PC-3 (cell line): Measurements from ENCODE around the gene CABLES1.

Experiments used
- EZH2phosphoT487 ChIP-seq: fragments of 300-600 bp; sonication (generic); IDR thresholded peaks from 2 replicates; pipeline ENCODE4 v1.6.1; 2018; ENCODE audit warnings: mild to moderate bottlenecking, antibody characterized with exemption, low read length, borderline replicate concordance
- TF ChIP-seq, protein P1 (sequence below): fragments of 300-600 bp; sonication (generic); conservative IDR thresholded peaks from 2 replicates; pipeline ENCODE4 v1.5.1; 2017; ENCODE audit warnings: antibody characterized with exemption, low read depth, mild to moderate bottlenecking, low read length

DNA sequence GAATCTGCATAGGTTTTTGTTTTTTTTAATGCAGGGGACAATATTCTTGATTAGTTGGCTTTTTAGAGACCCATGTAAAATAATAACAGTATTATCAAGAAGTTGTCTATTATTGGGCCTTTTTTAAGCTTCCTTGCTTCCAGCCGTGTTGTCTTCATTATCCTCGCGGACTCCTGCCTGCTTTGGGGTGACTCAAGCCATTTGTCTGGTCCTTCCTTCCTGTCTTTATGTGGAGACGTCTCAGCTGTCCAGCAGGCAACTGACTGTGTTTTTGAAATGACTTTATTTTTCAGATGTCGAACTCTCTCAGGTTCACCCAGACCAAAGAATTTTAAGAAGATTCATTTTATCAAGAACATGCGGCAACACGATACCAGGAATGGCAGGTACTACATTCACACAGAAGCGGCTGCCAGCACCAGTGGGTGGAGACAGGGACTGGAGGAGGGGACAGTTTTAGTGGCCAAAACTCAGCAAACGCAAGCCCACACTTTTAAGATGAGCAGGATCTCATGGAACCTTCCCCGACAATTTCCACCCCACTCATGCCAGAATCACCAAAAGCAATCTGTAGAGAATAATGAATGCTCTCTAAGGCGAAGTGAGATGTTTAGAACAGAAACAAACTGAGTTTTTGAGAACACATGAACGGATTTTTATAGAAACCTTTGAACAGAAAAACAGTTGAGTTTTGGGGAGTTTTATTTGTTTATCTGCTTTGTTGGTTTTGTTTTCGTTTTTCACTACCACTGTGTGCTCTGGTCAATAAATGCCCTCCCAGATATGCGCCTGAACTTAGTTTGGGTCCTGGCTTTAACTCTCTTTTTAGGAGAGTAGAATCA, 59.1 kb downstream of the CABLES1 start:
- TF ChIP-seq, protein P1, sequence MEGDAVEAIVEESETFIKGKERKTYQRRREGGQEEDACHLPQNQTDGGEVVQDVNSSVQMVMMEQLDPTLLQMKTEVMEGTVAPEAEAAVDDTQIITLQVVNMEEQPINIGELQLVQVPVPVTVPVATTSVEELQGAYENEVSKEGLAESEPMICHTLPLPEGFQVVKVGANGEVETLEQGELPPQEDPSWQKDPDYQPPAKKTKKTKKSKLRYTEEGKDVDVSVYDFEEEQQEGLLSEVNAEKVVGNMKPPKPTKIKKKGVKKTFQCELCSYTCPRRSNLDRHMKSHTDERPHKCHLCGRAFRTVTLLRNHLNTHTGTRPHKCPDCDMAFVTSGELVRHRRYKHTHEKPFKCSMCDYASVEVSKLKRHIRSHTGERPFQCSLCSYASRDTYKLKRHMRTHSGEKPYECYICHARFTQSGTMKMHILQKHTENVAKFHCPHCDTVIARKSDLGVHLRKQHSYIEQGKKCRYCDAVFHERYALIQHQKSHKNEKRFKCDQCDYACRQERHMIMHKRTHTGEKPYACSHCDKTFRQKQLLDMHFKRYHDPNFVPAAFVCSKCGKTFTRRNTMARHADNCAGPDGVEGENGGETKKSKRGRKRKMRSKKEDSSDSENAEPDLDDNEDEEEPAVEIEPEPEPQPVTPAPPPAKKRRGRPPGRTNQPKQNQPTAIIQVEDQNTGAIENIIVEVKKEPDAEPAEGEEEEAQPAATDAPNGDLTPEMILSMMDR: no peak
- no peak for TF ChIP-seq EZH2phosphoT487
